Activated CD4-positive, alpha-beta T cell treated with anti-CD3 and anti-CD28 coated beads for 48 hours (primary cell): ENCODE results near the gene NFIL3.
A peak's percentile ranks its signal among the peaks of the same experiment; 100 is the strongest.
"Not testable (repeated sequence)": the region's sequence is repeated elsewhere in the genome, so short reads cannot be mapped to it uniquely, and the experiment has no call there.

Source experiments
- DNase-seq: peaks from one replicate; pipeline ENCODE4 v3.0.0-alpha.2; 2020

Gene NFIL3

DNA sequence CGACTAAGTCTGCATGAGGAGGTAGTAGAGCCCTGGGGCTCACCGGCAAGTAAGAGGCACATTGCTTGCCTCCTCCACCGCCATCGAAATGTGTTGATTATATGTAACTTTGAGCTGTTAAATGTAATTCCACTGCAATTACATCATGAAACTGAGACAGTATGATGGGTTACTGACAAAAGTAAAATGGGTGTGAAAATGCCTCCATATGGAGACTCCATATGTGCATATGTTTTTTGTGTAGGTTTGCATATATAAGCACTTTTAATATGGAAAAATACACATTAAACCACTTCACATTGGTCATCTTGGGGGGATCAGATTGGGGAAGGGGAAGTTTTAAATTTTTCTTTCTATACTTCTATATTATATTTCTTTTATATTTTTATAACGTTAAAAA lies 29.8 kb downstream of the NFIL3 start:
- no peak for DNase-seq

DNA sequence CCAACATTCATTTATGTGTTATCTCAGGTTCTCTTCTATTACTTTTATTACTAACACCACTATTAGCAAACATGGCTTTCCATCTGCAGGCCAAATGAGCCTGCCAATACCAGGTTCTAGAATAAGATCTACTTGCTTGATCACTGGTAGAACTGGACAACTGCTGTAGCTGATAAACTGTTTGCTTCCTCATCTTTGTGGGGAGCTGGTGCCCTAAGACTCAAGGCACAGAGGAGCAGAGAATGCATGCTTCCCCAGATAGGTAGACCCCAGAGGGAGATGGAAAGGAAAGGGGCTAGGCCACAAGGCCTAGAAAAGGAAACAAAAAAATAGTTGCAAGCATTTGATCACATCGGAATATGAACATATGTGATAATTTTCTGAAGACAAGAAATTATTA lies 31.2 kb downstream of the NFIL3 start:
- DNase-seq: no peak

DNA sequence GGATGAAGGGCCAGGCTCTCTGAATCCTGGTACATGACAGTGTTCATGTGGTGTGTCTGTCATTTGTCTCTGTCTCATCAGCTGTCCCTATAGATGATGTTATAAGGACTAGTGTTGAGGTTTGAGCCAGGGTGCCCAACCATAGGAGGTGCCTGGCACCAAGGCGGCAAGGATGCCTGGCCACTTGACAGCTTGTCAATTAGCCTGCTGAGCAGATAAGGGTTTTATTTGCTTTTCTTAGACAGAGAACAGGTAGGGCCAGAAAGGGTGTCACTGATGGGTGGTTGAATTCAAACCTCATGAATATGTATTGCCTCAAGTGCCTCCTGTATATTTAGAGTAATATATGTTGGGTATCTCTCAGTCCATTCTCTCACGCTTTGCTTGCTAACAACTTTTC lies 31.8 kb downstream of the NFIL3 start:
- DNase-seq: no peak

DNA sequence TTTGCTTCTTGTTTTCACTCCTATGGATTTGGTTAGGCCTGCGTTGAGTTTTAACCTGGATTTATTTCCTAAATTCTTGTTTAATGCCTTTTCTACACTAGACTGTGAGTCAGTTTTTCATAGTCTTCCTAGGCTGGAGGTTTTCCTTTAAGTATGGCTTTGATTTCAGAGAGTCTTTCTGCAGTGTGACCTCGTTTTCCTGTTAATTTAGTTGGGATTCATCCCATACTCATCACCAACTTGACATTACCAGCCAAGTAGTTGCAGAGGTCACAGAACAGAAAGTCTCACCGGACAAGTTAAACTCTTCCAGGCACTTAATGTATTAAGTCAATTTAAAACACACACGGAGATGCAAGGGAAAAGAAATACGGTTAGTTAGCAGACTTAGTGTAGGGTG lies 32.2 kb downstream of the NFIL3 start:
- DNase-seq: no peak

DNA sequence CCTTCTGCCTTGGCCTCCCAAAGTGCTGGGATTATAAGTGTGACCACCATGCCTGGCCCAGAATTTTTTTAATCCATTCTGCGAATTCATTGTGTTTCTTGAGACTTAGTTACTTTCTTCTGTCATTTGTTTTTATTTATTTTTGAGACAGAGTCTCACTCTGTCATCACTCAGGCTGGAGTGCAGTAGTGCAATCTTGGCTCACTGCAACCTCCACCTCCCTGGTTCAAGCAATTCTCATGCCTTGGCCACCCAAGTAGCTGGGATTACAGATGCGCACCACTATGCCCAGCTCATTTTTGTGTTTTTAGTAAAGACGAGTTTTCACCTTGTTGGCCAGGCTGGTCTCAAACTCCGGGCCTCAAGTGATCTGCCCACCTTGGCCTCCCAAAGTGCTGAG lies 33.9 kb downstream of the NFIL3 start:
- DNase-seq: not testable (repeated sequence)

DNA sequence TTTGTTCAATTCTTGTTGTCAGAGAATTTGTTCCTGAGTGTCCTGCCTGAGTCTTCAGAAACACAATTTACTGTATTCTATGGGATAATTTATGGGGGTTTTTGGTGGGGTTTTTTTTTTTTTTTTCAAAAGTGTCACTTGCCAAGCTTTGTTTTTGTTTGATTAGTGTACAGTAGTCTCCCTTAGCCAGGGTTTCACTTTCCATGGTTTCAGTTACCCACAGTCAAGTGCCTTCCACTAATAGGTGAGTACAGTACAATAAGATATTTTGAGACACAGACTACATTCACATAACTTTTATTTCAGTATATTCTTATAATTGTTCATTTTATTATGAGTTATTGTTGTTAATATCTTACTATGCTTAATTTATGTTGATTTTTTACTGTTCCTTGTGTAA lies 36.9 kb downstream of the NFIL3 start:
- no peak for DNase-seq

DNA sequence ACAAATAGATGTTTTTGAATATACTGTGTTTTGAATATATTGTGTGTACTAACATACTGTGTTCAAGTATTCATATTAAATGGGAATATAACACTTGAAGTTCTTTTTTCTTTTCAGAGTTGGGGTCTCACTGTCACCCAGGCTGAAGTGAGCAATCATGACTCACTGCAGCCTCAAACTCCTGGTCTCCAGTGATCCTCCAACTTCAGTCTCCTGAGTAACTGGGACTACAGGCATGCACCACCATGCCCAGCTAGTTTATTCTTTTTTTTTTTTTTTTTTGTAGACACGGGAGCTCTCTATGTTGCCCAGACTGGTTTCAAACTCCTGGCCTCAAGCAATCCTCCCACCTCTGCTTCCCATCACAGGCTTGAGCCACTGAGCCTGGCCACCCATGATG lies 38.7 kb downstream of the NFIL3 start:
- DNase-seq: no peak

DNA sequence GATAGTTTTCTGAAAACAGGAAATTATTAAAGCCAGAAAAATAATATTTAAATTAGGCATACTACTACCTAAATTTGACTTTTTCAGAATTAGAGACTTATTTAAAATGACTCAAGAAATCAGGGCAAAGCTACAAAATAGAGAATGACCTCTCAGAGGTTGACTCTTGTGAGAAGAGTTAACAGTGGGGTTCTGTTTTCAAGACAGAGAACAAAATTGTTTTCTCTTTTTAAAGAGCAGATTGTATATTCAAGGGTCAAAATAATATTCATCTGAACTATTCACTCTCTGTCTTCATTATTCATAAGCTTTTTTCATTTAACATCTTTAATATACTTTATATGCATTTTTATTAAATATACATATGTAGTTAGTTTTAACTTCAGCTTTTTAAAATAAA lies 40.1 kb downstream of the NFIL3 start:
- DNase-seq: no peak

DNA sequence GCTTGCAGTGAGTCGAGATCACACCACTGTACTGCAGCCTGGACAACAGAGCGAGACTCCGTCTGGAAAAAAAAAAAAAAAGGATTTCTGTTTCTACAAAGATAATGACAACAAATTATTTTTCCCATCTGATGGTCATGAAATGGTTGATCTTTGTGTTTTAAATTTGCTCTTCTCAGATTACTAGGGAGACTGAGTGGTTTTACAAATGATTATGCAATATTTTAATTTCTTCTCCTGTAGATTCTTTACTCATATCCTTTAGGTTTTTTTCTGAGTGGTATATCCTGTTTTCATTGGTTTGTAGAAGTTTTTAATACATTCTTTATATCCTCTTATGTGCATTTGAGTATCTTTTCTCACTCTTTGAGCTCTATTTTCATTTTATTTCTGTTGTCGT lies 41.3 kb downstream of the NFIL3 start:
- DNase-seq: no peak

DNA sequence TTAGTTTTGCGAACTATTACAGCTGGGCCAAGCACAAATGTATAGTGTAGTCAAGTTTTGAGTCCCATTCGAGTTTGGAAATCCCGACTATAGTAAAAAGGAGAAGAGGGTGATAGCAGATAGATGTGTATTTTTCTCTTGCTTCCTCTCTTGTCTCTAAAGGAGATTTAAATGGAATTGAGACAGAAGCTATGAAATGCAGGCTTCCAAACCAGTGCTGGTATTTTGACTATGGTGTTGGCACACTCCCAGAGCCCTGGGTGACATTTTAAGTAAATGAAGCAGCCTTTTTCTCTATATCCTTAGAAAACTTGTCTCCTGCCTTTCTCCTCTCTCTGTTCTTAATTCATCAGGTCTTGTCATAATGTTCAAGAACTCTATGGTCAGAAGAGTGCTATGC lies 44.2 kb downstream of the NFIL3 start:
- no peak for DNase-seq

DNA sequence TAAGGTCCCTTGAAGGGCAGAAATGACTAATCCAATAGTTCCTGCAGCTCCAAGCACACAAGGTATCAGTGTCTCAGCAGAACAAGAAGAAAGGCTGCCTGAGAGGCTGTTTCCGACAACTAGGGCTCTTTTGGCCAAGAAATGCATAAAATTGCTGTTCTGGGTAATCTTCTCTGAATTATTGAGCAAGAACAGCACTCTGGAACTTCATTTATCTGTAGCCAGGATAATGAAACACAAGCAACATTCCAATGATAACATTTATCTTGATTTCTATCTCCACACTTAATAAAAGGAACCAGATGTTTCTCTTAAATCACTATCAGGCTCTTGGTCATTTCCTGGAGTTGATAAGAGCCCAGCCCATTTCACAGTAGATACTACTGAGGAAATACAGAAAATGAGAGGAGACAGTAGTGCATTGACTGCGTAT lies 44.9 kb downstream of the NFIL3 start:
- no peak for DNase-seq

DNA sequence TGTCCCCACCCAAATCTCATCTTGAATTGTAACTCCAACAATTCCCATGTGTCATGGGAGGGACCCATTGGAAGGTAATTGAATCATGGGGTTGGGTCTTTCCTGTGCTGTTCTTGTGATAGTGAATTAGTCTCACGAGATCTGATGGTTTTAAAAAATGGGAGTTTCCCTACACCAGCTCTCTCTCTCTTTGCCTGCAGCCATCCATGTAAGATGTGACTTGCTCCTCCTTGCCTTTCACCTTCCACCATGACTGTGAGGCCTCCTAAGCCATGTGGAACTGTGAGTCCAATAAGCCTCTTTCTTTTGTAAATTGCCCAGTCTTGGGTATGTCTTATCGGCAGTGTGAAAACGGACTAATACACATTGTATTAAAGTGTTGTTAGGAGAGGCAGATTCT lies 45.6 kb downstream of the NFIL3 start:
- not testable (repeated sequence) for DNase-seq

DNA sequence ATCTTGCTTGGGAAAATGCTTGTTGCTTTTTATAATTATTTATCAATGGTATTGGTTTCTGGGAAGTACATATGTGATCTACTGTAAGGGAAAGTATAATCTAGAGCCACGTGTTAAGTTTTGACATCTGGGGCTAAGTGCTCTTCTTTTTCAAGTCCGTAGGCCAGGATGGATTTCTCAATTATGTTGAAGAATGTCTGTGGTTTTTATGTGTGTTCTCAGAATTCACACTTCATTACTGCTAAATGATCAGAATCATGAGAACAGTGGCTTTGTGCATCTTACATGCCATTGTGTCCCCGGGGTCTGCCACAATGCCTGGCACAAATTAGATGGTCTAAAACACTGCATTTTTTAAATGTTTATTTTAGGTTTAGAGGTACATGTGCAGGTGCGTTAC lies 47.4 kb downstream of the NFIL3 start:
- no peak for DNase-seq

DNA sequence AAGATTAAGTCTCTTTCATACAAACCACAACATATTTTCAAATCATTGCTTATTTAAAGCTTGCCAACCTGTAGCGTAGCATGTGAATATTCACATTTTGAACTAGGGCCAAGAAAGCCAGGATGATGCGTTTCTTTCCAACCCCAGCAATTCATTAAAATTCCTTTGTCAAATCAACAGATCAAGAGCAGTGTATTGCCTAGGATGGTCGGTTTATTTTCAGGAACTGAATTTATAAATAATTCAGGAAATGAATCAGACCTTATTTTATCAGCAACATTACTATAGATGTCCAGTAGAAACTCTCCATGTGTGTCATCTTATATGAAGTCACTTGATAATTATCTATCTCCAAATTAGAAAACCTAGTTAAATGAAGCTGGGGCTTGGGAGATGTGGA lies 48.7 kb downstream of the NFIL3 start:
- no peak for DNase-seq

DNA sequence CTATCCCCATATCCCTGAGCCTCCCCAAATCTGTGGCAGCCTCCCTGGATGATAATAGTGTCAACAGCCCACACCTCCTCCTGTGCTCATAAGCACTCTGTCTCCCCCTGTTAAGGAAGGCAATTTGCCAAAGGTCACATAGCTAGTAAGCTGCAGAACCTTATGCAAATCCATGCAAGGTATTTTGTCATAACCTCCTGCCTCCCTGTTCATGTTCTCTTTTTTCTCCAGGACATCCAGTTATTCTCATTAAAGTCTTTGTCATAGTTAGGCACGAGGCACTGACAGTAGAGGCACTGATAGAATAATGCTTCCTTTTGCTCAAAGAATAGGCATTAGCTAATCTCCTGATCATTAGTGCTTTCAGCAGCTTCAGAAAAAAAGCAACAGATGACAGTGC lies 51.7 kb downstream of the NFIL3 start:
- no peak for DNase-seq

DNA sequence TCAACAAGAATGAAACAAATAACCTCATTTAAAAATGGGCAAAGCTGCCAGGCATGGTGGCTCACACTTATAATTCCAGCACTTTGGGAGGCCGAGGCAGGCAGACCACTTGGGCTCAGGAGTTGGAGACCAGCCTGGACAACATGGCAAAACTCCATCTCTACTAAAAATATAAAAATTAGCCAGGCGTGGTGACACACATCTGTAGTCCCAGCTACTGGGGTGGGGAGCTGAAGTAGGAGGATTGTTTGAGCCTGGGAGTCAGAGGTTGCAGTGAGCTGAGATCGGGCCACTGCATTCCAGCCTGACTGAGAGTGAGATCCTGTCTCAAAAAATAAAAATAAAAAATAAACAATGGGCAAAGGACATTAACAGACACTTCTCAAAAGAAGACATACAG lies 53.6 kb downstream of the NFIL3 start:
- DNase-seq: not testable (repeated sequence)

DNA sequence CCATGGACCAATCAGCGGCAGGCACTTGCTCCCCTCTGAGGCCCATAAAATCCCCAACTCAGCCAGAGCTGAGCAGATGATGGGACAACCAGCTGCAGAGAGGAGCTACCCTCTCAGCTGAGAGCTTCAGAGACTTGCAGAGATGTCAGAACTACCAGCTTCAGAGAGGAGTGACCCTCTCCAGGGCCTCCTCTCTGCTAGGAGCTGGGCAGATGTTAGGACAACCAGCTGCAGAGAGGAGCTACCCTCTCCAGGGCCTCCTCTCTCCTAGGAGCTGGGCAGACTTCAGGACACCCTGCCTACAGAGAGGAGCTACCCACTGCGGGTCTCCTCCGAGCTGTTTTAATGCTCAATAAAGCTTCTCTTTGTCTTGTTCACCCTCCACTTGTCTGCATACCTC lies 58.9 kb downstream of the NFIL3 start:
- DNase-seq: no peak

DNA sequence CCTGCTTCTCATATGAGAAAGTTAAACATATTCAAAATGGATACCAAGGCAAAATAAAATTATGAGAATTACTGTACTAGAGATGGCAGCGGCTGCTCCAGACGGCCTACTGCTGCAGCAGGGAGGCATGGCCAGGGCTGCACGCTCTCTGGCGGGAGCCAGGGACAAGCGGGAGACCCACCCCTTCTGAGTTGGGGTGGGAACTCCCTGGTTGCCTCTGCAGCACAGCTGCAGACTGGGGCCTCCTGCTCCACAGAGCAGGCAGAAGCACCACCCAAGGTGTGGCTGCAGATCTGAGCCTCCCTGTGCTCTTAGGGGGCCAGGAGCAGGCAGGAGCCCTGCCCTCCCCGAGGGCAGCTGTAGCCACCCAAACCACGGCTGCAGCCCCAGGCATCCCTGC lies 59.6 kb downstream of the NFIL3 start:
- DNase-seq: no peak

DNA sequence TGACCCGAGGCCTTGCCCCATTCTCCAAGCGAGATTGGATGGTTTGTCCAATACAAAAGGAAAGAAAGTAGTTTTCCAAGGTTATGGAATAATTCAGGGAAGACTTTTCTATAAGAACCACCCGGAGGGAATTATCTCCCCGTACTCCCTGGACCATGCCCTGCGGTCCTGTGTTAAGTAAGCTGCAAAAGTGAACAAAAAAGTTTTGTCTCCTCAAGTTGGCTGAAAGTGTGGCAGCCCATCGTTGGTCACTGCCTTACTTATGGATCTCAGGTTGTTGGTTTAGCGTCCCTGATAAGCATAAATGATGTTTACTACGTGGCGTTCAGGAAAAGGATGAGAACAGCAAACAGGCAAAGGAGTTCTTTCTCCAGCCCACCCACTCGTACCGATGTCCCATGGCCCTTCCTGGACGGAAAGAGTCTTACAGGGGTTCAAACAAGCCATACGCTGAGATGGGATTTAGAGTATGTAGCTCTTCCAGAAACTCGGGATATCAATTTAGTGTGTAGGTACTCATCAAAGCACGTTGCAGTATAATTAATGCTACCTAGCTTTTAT lies 61.5 kb downstream of the NFIL3 start:
- no peak for DNase-seq

DNA sequence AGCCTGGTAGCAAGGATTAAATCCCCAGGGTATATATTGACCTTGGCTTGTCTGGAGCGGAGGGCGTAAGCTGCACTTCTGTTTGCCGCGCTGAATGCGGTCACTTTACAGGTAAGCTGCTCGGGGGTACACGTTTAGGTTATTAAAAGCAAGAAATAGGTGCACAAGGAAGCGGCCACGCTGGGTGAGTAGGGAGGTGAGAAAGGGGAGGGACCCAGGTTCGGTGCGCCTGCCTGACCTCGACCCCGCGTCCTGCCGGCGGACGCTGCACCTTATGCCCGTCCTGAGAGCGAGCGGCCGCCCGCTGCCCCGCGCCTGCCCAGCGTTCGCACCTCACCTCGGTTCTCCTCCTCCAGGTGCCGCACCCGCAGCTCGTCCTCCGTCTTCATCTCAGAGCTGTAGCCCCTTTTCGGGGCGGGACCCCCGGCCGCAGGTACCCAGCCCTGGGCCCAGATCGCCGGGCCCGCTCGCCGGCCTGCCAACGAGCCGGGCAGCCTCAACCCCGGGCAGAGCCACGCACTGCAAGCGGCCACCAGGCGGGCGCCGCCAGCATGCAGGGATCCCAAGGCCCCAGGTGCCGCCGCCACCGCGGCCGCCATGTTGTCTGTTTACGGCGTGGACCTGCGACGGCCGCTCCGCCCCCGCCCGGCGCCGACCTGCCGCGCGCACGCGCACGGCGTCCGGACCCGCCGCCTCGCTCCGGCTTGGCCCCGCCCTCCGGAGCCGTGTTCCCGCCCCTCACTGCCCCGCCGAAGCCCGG lies 62.2 kb downstream of the NFIL3 start, which contains the start of gene AUH:
Gene AUH, minus strand, starts transcription at position 628 of the 760 bp plus-strand sequence. Its CDS starts 29 bp downstream, at position 599.
- peak; percentile 91 for DNase-seq

DNA sequence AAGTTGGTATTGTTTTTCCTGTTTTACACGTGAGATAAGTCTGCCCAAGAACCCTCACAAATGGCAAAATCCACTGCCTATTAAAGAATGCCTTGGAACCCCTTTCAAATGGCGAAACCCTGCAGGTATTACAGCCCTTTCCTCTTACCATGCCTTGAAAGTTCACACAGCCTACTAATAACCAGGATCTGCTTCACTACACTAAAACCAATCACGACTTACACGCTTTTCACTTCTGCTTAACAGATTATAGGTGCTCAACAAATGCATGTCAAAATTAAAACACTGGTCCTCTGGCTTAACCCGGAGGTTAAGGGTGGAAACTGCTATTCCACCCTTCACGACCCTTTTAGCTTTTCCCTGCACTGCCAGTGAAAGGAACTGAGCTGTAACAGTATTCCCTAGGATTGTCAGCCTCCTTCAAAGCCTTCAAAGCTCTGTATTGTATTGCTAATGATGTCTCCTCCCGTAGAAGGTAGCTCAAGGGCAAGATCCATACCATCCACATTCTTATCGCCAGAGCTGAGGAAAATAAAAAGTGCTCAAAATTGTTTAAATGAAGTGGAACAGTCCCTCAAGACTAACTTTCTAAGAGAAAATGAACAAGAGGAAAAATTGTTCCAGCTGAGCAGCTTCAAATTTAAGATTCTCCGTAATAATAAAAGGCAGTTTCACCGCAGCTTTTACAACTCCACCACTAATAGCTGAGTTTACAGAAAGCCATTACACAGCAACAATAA lies 62.9 kb downstream of the NFIL3 start:
- no peak for DNase-seq

DNA sequence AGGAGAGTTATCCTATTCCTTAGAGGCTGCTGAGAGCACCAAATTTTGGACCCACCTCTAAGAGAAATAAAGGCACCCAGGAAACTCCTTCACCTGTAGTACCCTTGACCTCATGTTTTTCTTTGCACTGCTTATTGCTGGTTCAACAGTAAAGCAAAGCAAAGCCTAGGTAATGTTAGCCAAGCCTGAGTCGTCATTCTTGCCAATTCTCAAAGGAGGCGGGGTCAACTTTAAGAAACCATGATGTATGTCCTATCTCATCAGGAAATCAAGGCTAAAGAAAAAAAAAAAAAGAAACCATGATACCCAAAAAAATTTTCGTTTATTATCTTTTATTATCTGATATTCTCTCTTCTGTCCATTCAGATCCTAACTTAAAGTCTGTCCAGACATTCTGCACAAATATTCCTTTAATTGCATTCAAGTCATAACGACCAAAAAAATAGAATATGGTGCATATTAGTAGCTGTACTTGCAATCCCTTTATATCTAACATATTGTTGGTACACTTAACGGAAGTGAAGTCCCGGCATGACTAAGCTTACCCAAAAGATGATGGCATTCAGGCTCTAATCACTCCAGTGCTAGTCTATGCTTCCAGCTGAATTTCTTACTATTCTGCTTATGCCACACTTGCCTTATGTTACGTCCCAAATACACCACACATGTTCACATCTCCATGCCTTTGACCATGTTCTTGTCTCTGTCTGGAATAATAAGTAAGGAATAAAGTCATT lies 63.7 kb downstream of the NFIL3 start:
- peak; percentile 40 for DNase-seq

DNA sequence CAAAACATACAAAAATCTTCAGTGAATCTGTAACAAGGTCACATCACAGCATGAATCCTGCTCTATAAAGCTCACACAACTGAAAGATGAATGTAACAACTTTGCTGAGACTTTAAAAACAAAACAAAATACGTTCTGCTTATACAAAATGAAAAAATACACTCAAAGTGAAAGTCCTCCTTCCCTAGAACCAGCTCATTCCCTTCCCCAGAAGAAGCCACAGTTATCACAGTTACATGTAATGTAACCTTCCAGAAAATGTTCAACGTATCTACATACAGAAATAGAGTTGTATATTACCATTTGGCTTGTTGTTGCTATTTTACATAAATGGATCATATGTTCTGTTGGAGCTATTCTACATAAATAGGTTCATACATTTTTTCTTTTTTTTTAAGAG lies 64.5 kb downstream of the NFIL3 start:
- DNase-seq: no peak
